A549 (cell line): ENCODE data around the gene DACT2. TPM values are rescaled to one million over a fixed set of nuclear protein-coding genes. Genes with fewer than 3 reads are reported as not detected.

Experiments used
- ATAC-seq, 2 experiments: fragments of 200-7000 bp in 1 of 2; fragments of >200 bp in 1 of 2; cut with Nextera tagmentation in 1 of 2; cut with Tn5 transposase in 1 of 2; 3 replicates each; pipeline versions ENCODE4 v1.8.0 to v1.9.1; 2018 to 2020; ENCODE audit warnings: mild to moderate bottlenecking in 1 of 2, moderate library complexity in 1 of 2
- CTCF ChIA-PET: fragments of 300-600 bp; sonication (Branson Sonifier 250); formaldehyde crosslinking; extraction: SDS; loops from one replicate; lab custom pipeline; 2021; ENCODE audit warnings: antibody characterized with exemption, inconsistent platforms; lab: Yijun Ruan, JAX
- POLR2A ChIA-PET: fragments of 350-600 bp; formaldehyde crosslinking; extraction: SDS; loops from one replicate; lab custom pipeline; 2021; ENCODE audit warnings: antibody characterized with exemption, inconsistent platforms; lab: Yijun Ruan, JAX
- DNase-seq, 2 experiments: peaks; one replicate each; pipeline versions ENCODE4 v3.0.0 to v3.0.0-alpha.2; 2011 to 2016; ENCODE audit warnings: low read depth in 1 of 2, low spot score in 1 of 2
- FAIRE-seq: peaks from 2 replicates; lab custom pipeline; 2011; peaks lifted over from hg19 to GRCh38; lab: Jason Lieb, UNC
- H3K27ac ChIP-seq, 2 experiments: fragments of >200 bp; sonication (Bioruptor Twin); formaldehyde crosslinking; 3 replicates each; pipeline ENCODE4 v1.5.1; 2016 to 2017
- H3K4me1 ChIP-seq: fragments of >200 bp; sonication (Bioruptor Twin); formaldehyde crosslinking; 3 replicates; pipeline ENCODE4 v1.6.1; 2016
- H3K4me2 ChIP-seq: fragments of >200 bp; sonication (Bioruptor Twin); formaldehyde crosslinking; 3 replicates; pipeline ENCODE4 v1.6.1; 2016
- H3K4me3 ChIP-seq: fragments of >200 bp; sonication (Bioruptor Twin); formaldehyde crosslinking; 3 replicates; pipeline ENCODE4 v1.5.1; 2016
- H3K9me3 ChIP-seq: fragments of >200 bp; sonication (Bioruptor Twin); formaldehyde crosslinking; 3 replicates; pipeline ENCODE4 v1.6.1; 2016
- CBX8 ChIP-seq: fragments of 200-600 bp; sonication (generic); IDR thresholded peaks from 2 replicates; pipeline ENCODE4 v1.6.1; 2016
- EHF ChIP-seq: fragments of 250-450 bp; sonication (Bioruptor Pico); IDR thresholded peaks from 2 replicates; pipeline ENCODE4 v1.5.0; 2020; ENCODE audit warnings: mild to moderate bottlenecking
- FOSB ChIP-seq: fragments of 250-450 bp; sonication (Bioruptor Pico); IDR thresholded peaks from 2 replicates; pipeline ENCODE4 v1.5.0; 2020; ENCODE audit warnings: mild to moderate bottlenecking, moderate library complexity
- FOSL2 ChIP-seq, 2 experiments: fragments of 450-650 bp in 1 of 2; fragments of >200 bp in 1 of 2; sonication (Bioruptor Twin) in 1 of 2; formaldehyde crosslinking; IDR thresholded peaks; 2 replicates each; pipeline versions ENCODE4 v1.5.0 to v1.6.1; 2016 to 2020; ENCODE audit warnings: mild to moderate bottlenecking in 1 of 2, moderate library complexity in 1 of 2
- FOXS1 ChIP-seq: fragments of 250-450 bp; sonication (Bioruptor Pico); IDR thresholded peaks from 2 replicates; pipeline ENCODE4 v1.5.0; 2020; ENCODE audit warnings: mild to moderate bottlenecking, moderate library complexity
- GATA3 ChIP-seq: IDR thresholded peaks from 2 replicates; pipeline ENCODE4 v1.6.1; 2012; ENCODE audit warnings: borderline replicate concordance
- HEYL ChIP-seq: fragments of 250-450 bp; sonication (Bioruptor Pico); IDR thresholded peaks from 2 replicates; pipeline ENCODE4 v1.8.0; 2021; ENCODE audit warnings: mild to moderate bottlenecking, moderate library complexity
- HOXA7 ChIP-seq: fragments of 250-450 bp; sonication (Bioruptor Pico); IDR thresholded peaks from 2 replicates; pipeline ENCODE4 v1.5.0; 2020; ENCODE audit warnings: mild to moderate bottlenecking, moderate library complexity
- MAZ ChIP-seq: fragments of 150-350 bp; IDR thresholded peaks from 2 replicates; pipeline ENCODE4 v1.6.1; 2014; ENCODE audit warnings: antibody characterized with exemption, low read depth, low read length, borderline replicate concordance
- NR3C1 ChIP-seq: fragments of >200 bp; sonication (Bioruptor Twin); formaldehyde crosslinking; IDR thresholded peaks from 3 replicates; pipeline ENCODE4 v1.6.1; 2017
- POLR2A ChIP-seq: IDR thresholded peaks from 2 replicates; pipeline ENCODE4 v1.6.1; 2012; ENCODE audit warnings: mild to moderate bottlenecking, low read length
- RARB ChIP-seq: fragments of 250-450 bp; sonication (Bioruptor Pico); IDR thresholded peaks from 2 replicates; pipeline ENCODE4 v1.8.0; 2021; ENCODE audit warnings: mild to moderate bottlenecking, moderate library complexity
- RCOR1 ChIP-seq: fragments of 150-350 bp; IDR thresholded peaks from 2 replicates; pipeline ENCODE4 v1.6.1; 2014; ENCODE audit warnings: antibody characterized with exemption, low read length, low read depth
- SREBF2 ChIP-seq: fragments of 450-650 bp; IDR thresholded peaks from 2 replicates; pipeline ENCODE4 v1.6.1; 2014; ENCODE audit warnings: mild to moderate bottlenecking, moderate library complexity
- TFCP2L1 ChIP-seq: fragments of 250-450 bp; sonication (Bioruptor Pico); IDR thresholded peaks from 2 replicates; pipeline ENCODE4 v1.5.0; 2021; ENCODE audit warnings: mild to moderate bottlenecking
- ZNF302 ChIP-seq: fragments of 250-450 bp; sonication (Bioruptor Pico); IDR thresholded peaks from 2 replicates; pipeline ENCODE4 v1.9.0; 2021; ENCODE audit warnings: inconsistent platforms, mild to moderate bottlenecking, moderate library complexity
- ZSCAN20 ChIP-seq: fragments of 250-450 bp; sonication (Bioruptor Pico); IDR thresholded peaks from 2 replicates; pipeline ENCODE4 v1.8.0; 2022; ENCODE audit warnings: mild to moderate bottlenecking, moderate library complexity
- WGBS: methylation state at CpG from one replicate; pipeline ENCODE4 v1.1.6; 2017; ENCODE audit errors: missing lambda C conversion rate; 5-methylcytosine and 5-hydroxymethylcytosine counted together
- polyA plus RNA-seq, 4 experiments: library from polyadenylated mRNA; depleted of rRNA in 3 of 4; stranded (reverse); fragments of >200 nt; fragmentation: RNase III in 1 of 4; extraction: RNeasy Plus Mini Kit Qiagen cat#74134 plus additional on column Dnase treatment in 1 of 4; gene quantifications; 2 replicates in 3 of 4; 3 replicates in 1 of 4; pipeline ENCODE4 v1.2.3, GENCODE V29; 2011 to 2017
- TF ChIP-seq, protein P1 (sequence below): fragments of 250-450 bp; sonication (Bioruptor Pico); IDR thresholded peaks from 2 replicates; pipeline ENCODE4 v1.5.0; 2020; ENCODE audit warnings: low read depth, mild to moderate bottlenecking, moderate library complexity
- TF ChIP-seq, protein P2 (sequence below): fragments of 200-600 bp; sonication (generic); IDR thresholded peaks from 2 replicates; pipeline ENCODE4 v1.6.1; 2016; ENCODE audit warnings: antibody characterized with exemption, mild to moderate bottlenecking, moderate library complexity
- TF ChIP-seq, protein P3 (sequence below): IDR thresholded peaks from 2 replicates; pipeline ENCODE4 v1.6.1; 2012; ENCODE audit warnings: low read depth, borderline replicate concordance
- TF ChIP-seq, protein P4 (sequence below): IDR thresholded peaks from 2 replicates; pipeline ENCODE4 v1.6.1; 2012
- TF ChIP-seq, protein P5 (sequence below): fragments of 150-350 bp; IDR thresholded peaks from 2 replicates; pipeline ENCODE4 v1.6.1; 2014; ENCODE audit warnings: low read depth, mild to moderate bottlenecking, low read length
- TF ChIP-seq, protein P6 (sequence below): fragments of 450-650 bp; IDR thresholded peaks from 2 replicates; pipeline ENCODE4 v1.6.1; 2014; ENCODE audit warnings: antibody characterized with exemption
- TF ChIP-seq, protein P7 (sequence below): fragments of >200 bp; sonication (Bioruptor Twin); formaldehyde crosslinking; IDR thresholded peaks from 2 replicates; pipeline ENCODE4 v1.6.1; 2016

The DACT2 gene
- polyA plus RNA-seq, 2 of the 4 experiments (the other 2 are of a cell fraction), result 0.63 to 1.5 TPM

DNA sequence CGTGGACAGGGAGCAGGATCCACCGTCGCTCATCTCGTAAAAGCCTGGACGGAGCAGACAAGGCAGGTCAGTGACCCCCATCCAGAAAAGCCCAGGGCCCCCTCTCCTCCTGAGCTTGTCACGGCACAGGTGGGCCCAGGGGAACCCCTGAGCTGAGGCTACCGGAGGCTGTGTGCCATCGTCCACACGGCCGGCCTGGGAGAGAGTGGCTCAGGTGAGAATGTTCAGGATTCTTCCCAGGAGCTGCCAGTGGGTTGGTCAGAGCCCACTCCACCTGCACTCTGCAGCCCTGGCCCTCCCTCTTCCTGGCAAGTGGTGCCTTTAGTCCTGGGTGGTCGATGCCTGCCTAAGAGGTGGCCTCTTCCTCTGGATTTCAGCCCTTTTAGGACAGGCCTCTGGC lies 9.2 kb downstream of the DACT2 start:
- no peaks in the 10 kb centered on the region for H3K9me3 ChIP-seq
- POLR2A ChIA-PET, result no interaction called here
- TF ChIP-seq CBX8 (no peak), FOXS1 (no peak), MAZ (no peak), FOSB (CRISPR knock-in tag) (no peak), RCOR1 (no peak), POLR2A (no peak), EHF (no peak), HOXA7 (no peak), TFCP2L1 (CRISPR knock-in tag) (no peak), RARB (CRISPR knock-in tag) (no peak), ZSCAN20 (CRISPR knock-in tag) (no peak), ZNF302 (no peak), SREBF2 (no peak)
- TF ChIP-seq, protein P1, sequence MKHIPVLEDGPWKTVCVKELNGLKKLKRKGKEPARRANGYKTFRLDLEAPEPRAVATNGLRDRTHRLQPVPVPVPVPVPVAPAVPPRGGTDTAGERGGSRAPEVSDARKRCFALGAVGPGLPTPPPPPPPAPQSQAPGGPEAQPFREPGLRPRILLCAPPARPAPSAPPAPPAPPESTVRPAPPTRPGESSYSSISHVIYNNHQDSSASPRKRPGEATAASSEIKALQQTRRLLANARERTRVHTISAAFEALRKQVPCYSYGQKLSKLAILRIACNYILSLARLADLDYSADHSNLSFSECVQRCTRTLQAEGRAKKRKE (CRISPR knock-in tag), result no peak
- TF ChIP-seq, protein P2, sequence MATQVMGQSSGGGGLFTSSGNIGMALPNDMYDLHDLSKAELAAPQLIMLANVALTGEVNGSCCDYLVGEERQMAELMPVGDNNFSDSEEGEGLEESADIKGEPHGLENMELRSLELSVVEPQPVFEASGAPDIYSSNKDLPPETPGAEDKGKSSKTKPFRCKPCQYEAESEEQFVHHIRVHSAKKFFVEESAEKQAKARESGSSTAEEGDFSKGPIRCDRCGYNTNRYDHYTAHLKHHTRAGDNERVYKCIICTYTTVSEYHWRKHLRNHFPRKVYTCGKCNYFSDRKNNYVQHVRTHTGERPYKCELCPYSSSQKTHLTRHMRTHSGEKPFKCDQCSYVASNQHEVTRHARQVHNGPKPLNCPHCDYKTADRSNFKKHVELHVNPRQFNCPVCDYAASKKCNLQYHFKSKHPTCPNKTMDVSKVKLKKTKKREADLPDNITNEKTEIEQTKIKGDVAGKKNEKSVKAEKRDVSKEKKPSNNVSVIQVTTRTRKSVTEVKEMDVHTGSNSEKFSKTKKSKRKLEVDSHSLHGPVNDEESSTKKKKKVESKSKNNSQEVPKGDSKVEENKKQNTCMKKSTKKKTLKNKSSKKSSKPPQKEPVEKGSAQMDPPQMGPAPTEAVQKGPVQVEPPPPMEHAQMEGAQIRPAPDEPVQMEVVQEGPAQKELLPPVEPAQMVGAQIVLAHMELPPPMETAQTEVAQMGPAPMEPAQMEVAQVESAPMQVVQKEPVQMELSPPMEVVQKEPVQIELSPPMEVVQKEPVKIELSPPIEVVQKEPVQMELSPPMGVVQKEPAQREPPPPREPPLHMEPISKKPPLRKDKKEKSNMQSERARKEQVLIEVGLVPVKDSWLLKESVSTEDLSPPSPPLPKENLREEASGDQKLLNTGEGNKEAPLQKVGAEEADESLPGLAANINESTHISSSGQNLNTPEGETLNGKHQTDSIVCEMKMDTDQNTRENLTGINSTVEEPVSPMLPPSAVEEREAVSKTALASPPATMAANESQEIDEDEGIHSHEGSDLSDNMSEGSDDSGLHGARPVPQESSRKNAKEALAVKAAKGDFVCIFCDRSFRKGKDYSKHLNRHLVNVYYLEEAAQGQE, result no peak
- TF ChIP-seq, protein P3, sequence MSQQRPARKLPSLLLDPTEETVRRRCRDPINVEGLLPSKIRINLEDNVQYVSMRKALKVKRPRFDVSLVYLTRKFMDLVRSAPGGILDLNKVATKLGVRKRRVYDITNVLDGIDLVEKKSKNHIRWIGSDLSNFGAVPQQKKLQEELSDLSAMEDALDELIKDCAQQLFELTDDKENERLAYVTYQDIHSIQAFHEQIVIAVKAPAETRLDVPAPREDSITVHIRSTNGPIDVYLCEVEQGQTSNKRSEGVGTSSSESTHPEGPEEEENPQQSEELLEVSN, result no peak
- TF ChIP-seq, protein P4, sequence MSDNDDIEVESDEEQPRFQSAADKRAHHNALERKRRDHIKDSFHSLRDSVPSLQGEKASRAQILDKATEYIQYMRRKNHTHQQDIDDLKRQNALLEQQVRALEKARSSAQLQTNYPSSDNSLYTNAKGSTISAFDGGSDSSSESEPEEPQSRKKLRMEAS, result no peak
- TF ChIP-seq, protein P5, sequence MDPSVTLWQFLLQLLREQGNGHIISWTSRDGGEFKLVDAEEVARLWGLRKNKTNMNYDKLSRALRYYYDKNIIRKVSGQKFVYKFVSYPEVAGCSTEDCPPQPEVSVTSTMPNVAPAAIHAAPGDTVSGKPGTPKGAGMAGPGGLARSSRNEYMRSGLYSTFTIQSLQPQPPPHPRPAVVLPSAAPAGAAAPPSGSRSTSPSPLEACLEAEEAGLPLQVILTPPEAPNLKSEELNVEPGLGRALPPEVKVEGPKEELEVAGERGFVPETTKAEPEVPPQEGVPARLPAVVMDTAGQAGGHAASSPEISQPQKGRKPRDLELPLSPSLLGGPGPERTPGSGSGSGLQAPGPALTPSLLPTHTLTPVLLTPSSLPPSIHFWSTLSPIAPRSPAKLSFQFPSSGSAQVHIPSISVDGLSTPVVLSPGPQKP, result no peak
- TF ChIP-seq, protein P6, sequence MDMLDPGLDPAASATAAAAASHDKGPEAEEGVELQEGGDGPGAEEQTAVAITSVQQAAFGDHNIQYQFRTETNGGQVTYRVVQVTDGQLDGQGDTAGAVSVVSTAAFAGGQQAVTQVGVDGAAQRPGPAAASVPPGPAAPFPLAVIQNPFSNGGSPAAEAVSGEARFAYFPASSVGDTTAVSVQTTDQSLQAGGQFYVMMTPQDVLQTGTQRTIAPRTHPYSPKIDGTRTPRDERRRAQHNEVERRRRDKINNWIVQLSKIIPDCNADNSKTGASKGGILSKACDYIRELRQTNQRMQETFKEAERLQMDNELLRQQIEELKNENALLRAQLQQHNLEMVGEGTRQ, result no peak
- TF ChIP-seq, all 56 proteins: peak for 0
- ATAC-seq (no peak), DNase-seq (no peak), FAIRE-seq (no peak)
- Histone ChIP-seq H3K4me3 (no peak overlapping the region), H3K4me2 (no peak overlapping the region), H3K27ac (no peak overlapping the region), H3K4me1 (0 out of 3 replicates have a peak, but pooled peaks cover 4% of the 10 kb centered on the region)
- WGBS, result 88% methylated on average over 5 of the region's 11 CpGs
- CTCF ChIA-PET, result no interaction called here

DNA sequence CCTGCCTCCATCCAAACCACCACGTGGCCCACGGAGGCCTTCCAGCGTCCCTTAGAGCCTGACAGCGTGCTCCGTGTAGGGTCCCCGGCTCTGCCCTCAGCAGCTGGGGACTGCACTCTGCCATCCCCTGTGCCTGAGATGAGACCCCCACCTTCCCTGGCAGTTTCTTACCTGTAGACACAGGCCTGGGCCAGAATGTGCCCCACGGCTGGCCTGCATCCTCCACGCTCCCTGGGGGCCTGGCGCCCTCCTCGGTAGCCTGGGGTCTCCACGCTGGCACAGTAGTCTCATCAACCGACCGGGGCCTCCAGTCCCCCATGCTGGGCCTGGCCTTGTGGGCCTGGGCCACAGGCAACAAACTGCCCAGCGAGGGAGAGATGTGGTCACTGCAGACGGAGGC lies 9.6 kb downstream of the DACT2 start:
- CTCF ChIA-PET, result no interaction called here
- no peak overlapping the region for H3K4me3 ChIP-seq
- H3K27ac ChIP-seq, result no peak overlapping the region
- FAIRE-seq, result no peak
- 85% methylated on average over 6 of the region's 15 CpGs for WGBS
- ATAC-seq, result no peak
- POLR2A ChIA-PET, result no interaction called here
- H3K4me2 ChIP-seq, result no peak overlapping the region
- H3K9me3 ChIP-seq, result no peaks in the 10 kb centered on the region
- DNase-seq, result no peak
- TF ChIP-seq FOSL2 (IDR thresholded peaks at IDR 0.05) (no peak), FOSL2 (CRISPR knock-in tag; IDR thresholded peaks at IDR 0.05) (no peak), SREBF2 (no peak), GATA3 (no peak), NR3C1 (no peak), HEYL (no peak), EHF (no peak)
- TF ChIP-seq, protein P7, sequence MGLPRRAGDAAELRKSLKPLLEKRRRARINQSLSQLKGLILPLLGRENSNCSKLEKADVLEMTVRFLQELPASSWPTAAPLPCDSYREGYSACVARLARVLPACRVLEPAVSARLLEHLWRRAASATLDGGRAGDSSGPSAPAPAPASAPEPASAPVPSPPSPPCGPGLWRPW, result no peak
- TF ChIP-seq, all 56 proteins: peak for 0
- 0 out of 3 replicates have a peak, but pooled peaks cover 3% of the 10 kb centered on the region for H3K4me1 ChIP-seq
